HG02840 (cell line): ENCODE measurements around the gene CLPTM1.
"Not testable (repeated sequence)": the region's sequence is repeated elsewhere in the genome, so short reads cannot be mapped to it uniquely, and the experiment has no call there.

Source experiments
- ATAC-seq: cut with Tn5 transposase; IDR thresholded peaks from one replicate; pipeline ENCODE4 v1.9.1; 2021; ENCODE audit warnings: mild to moderate bottlenecking, moderate library complexity, moderate number of reproducible peaks; ENCODE audit not compliant: unreplicated experiment, low FRiP score

The CLPTM1 gene

GRCh38 chr19:44973982-44974735, 19.0 kb downstream of the CLPTM1 start:
- ATAC-seq: no peak

- ATAC-seq: no peak
These were observed 19.7 kb downstream of the CLPTM1 start for GRCh38 chr19:44974857-44975256.

GRCh38 chr19:44975444-44975843, 20.3 kb downstream of the CLPTM1 start:
- no peak for ATAC-seq

GRCh38 chr19:44984005-44984404, 28.8 kb downstream of the CLPTM1 start:
- no peak for ATAC-seq

GRCh38 chr19:44985445-44985844, 30.3 kb downstream of the CLPTM1 start:
- no peak for ATAC-seq

GRCh38 chr19:44986389-44986788, 31.2 kb downstream of the CLPTM1 start:
- no peak for ATAC-seq

- ATAC-seq: no peak
These were observed 32.0 kb downstream of the CLPTM1 start for GRCh38 chr19:44987148-44987675.

- ATAC-seq: no peak
These were observed 33.1 kb downstream of the CLPTM1 start for GRCh38 chr19:44988273-44988672.

GRCh38 chr19:44988896-44989556, 33.8 kb downstream of the CLPTM1 start:
- no peak for ATAC-seq

- no peak for ATAC-seq
These were observed 35.3 kb downstream of the CLPTM1 start for GRCh38 chr19:44990459-44990858.

- ATAC-seq: no peak
These were observed 35.8 kb downstream of the CLPTM1 start for GRCh38 chr19:44990966-44991365.

- no peak for ATAC-seq
These were observed 37.4 kb downstream of the CLPTM1 start for GRCh38 chr19:44992336-44993163.

GRCh38 chr19:44993526-44993925, 38.3 kb downstream of the CLPTM1 start:
- no peak for ATAC-seq

GRCh38 chr19:44993926-44994537, 38.9 kb downstream of the CLPTM1 start:
- no peak for ATAC-seq

- no peak for ATAC-seq
These were observed 42.8 kb downstream of the CLPTM1 start for GRCh38 chr19:44998025-44998424.

GRCh38 chr19:44999131-44999925, 44.1 kb downstream of the CLPTM1 start:
- ATAC-seq: not testable (repeated sequence)

- ATAC-seq: not testable (repeated sequence)
These were observed 45.5 kb downstream of the CLPTM1 start for GRCh38 chr19:45000665-45001064.

GRCh38 chr19:45001087-45001739, 46.0 kb downstream of the CLPTM1 start, which contains the start of gene RELB:
Gene RELB (plus strand): TSS chr19:45001464. CDS start chr19:45001580, 116 bp downstream.
- peak; percentile 53 for ATAC-seq

- ATAC-seq: no peak
These were observed 48.3 kb downstream of the CLPTM1 start for GRCh38 chr19:45003485-45003884.
